Esophagus muscularis mucosa (tissue), 4 donors: Measurements from ENCODE around the gene ALDH1L2. TPM values are rescaled to one million over a fixed set of nuclear protein-coding genes. Genes with fewer than 3 reads are reported as not detected.

Experiments
- DNase-seq: peaks from one replicate; pipeline ENCODE4 v3.0.0-alpha.2; 2017; ENCODE audit errors: extremely low spot score
- H3K27ac ChIP-seq, 4 donors: fragments of 200-600 bp; sonication (generic); replicated peaks in 1 of 4; 1 replicate in 3 of 4; 2 replicates in 1 of 4; pipeline ENCODE4 v1.5.1; 2016 to 2019; ENCODE audit warnings: mild to moderate bottlenecking in 1 of 4
- H3K27me3 ChIP-seq, 4 donors: fragments of 200-600 bp; sonication (generic); one replicate each; pipeline versions ENCODE4 v1.5.1 to v1.6.0; 2016 to 2019
- H3K36me3 ChIP-seq, 4 donors: fragments of 200-600 bp; sonication (generic); one replicate each; pipeline ENCODE4 v1.5.1; 2016 to 2019
- H3K4me1 ChIP-seq, 4 donors: fragments of 200-600 bp; sonication (generic); one replicate each; pipeline ENCODE4 v1.5.1; 2016 to 2019
- H3K4me3 ChIP-seq, 4 donors: fragments of 200-600 bp; sonication (generic); 1 replicate in 2 of 4; 2 replicates in 2 of 4; pipeline ENCODE4 v1.5.1; 2016 to 2019; ENCODE audit warnings: mild to moderate bottlenecking in 4 of 4, moderate library complexity in 1 of 4
- H3K9me3 ChIP-seq, 4 donors: fragments of 200-600 bp; sonication (generic); 1 replicate in 3 of 4; 2 replicates in 1 of 4; pipeline ENCODE4 v1.5.1; 2016 to 2019
- EP300 ChIP-seq: sonication (generic); formaldehyde crosslinking; IDR thresholded peaks from one replicate; pipeline ENCODE4 v1.6.1; 2017; ENCODE audit warnings: antibody characterized with exemption
- POLR2A ChIP-seq: fragments of 450-650 bp; IDR thresholded peaks from one replicate; pipeline ENCODE4 v1.6.1; 2017; ENCODE audit warnings: antibody characterized with exemption, moderate library complexity, mild to moderate bottlenecking, low read depth
- POLR2AphosphoS5 ChIP-seq, 2 donors: sonication (generic); formaldehyde crosslinking; IDR thresholded peaks; one replicate each; pipeline ENCODE4 v1.6.1; 2017; ENCODE audit warnings: antibody characterized with exemption in 2 of 2
- WGBS: methylation state at CpG from one replicate; pipeline ENCODE4 v1.1.5; 2018; 5-methylcytosine and 5-hydroxymethylcytosine counted together
- intact Hi-C: fragments of 100-400 bp; cut with DNase I; formaldehyde crosslinking; loops from one replicate; pipeline ENCODE4 v1.15.1; 2023
- total RNA-seq, 4 donors: library from RNA; depleted of rRNA; stranded (reverse); fragments of >200 nt; gene quantifications; one replicate each; pipeline versions ENCODE4 v1.1.0 to v1.2.1, GENCODE V29; 2016
- TF ChIP-seq, protein P1 (sequence below), 3 experiments: fragments of 200-600 bp in 2 of 3; fragments of 450-650 bp in 1 of 3; sonication (generic) in 2 of 3; IDR thresholded peaks; one replicate each; pipeline ENCODE4 v1.5.1; 2017 to 2019; ENCODE audit warnings: antibody characterized with exemption in 3 of 3, mild to moderate bottlenecking in 2 of 3, moderate library complexity in 1 of 3

Gene ALDH1L2
- total RNA-seq, 4 donors from 2014 or later, result 2.3 to 10.4 (median 5.2) TPM

- TF ChIP-seq, protein P1, sequence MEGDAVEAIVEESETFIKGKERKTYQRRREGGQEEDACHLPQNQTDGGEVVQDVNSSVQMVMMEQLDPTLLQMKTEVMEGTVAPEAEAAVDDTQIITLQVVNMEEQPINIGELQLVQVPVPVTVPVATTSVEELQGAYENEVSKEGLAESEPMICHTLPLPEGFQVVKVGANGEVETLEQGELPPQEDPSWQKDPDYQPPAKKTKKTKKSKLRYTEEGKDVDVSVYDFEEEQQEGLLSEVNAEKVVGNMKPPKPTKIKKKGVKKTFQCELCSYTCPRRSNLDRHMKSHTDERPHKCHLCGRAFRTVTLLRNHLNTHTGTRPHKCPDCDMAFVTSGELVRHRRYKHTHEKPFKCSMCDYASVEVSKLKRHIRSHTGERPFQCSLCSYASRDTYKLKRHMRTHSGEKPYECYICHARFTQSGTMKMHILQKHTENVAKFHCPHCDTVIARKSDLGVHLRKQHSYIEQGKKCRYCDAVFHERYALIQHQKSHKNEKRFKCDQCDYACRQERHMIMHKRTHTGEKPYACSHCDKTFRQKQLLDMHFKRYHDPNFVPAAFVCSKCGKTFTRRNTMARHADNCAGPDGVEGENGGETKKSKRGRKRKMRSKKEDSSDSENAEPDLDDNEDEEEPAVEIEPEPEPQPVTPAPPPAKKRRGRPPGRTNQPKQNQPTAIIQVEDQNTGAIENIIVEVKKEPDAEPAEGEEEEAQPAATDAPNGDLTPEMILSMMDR (IDR thresholded peaks at IDR 0.05), result no peak
- TF ChIP-seq EP300 (no peak), POLR2AphosphoS5 (IDR thresholded peaks at IDR 0.05) (no peak), POLR2A (no peak)
- no peak overlapping the region for H3K27ac ChIP-seq
- no peak for DNase-seq
- intact Hi-C loops, result no loop called here
- WGBS, result 99% methylated on average over 3 of the region's 3 CpGs
- H3K36me3 ChIP-seq, result peaks cover 0 to 19% (median 0%) of the 10 kb centered on the region in 4 donors
- no peak overlapping the region for H3K4me3 ChIP-seq
- H3K9me3 ChIP-seq, result no peaks in the 10 kb centered on the region
- no peaks in the 10 kb centered on the region for H3K4me1 ChIP-seq
- no peaks in the 10 kb centered on the region for H3K27me3 ChIP-seq
Observed at GRCh38 chr12:105071981-105072380, 12.3 kb downstream of the ALDH1L2 start.

DNA sequence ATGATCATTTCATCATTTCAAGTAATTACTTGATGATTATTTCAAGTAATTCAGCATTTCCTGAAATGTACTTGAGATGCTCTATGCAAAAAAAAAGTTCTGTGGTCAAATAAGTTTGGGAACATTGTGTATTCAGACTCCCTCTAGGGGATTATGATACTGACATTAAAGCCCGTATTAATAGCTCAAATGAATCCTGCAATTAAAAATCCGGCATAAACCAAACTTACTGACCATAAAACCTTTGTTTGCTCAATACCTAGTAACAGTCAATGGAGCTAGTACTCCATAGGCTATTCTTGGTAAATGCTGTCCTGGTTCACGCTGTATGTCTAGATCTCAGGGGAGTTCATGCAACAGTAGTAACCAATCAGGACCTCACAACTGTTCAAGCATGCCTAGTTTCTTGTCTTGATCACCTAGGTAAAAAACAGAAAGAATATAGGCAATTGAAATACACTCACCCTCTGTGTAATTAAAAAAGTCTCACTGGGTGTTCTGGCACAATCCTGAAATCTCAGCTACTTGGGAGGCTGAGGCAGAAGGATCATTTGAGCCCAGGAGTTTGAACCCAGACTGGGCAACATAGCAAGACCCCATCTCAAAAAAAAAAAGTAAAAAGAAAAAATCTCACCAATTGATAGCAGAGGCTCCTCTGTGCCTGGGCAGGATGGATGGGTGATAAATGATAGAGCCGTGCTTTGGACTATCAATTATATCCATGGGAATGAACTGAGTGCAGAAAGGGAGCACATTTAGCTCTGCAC, 14.1 kb downstream of the ALDH1L2 start:
- peaks cover 0 to 33% (median 10%) of the 10 kb centered on the region in 4 donors for H3K36me3 ChIP-seq
- no peaks in the 10 kb centered on the region for H3K4me1 ChIP-seq
- intact Hi-C loops, result no loop called here
- H3K27me3 ChIP-seq, result no peaks in the 10 kb centered on the region
- 63% methylated on average over 4 of the region's 4 CpGs for WGBS
- no peak overlapping the region for H3K27ac ChIP-seq
- no peaks in the 10 kb centered on the region for H3K9me3 ChIP-seq
- no peak overlapping the region for H3K4me3 ChIP-seq
- no peak for TF ChIP-seq POLR2A
- TF ChIP-seq, protein P1 (IDR thresholded peaks at IDR 0.05), result no peak
- TF ChIP-seq POLR2AphosphoS5 (IDR thresholded peaks at IDR 0.05), result no peak
- TF ChIP-seq EP300, result no peak
- DNase-seq, result no peak

GRCh38 chr12:105067511-105068031, 16.7 kb downstream of the ALDH1L2 start:
- Histone ChIP-seq H3K4me1 (no peaks in the 10 kb centered on the region), H3K36me3 (peaks cover 0 to 48% (median 12%) of the 10 kb centered on the region in 4 donors), H3K27ac (no peak overlapping the region), H3K27me3 (no peaks in the 10 kb centered on the region), H3K4me3 (no peak overlapping the region), H3K9me3 (no peaks in the 10 kb centered on the region)
- intact Hi-C loops, result no loop called here
- 32% methylated on average over 6 of the region's 6 CpGs for WGBS
- no peak for DNase-seq
- TF ChIP-seq POLR2AphosphoS5 (IDR thresholded peaks at IDR 0.05), result no peak

GRCh38 chr12:105064564-105065178, 19.6 kb downstream of the ALDH1L2 start:
- no peak overlapping the region for H3K27ac ChIP-seq
- TF ChIP-seq, protein P1 (IDR thresholded peaks at IDR 0.05), result no peak
- TF ChIP-seq POLR2AphosphoS5 (IDR thresholded peaks at IDR 0.05) (no peak), POLR2A (no peak), EP300 (no peak)
- no peaks in the 10 kb centered on the region for H3K9me3 ChIP-seq

DNA sequence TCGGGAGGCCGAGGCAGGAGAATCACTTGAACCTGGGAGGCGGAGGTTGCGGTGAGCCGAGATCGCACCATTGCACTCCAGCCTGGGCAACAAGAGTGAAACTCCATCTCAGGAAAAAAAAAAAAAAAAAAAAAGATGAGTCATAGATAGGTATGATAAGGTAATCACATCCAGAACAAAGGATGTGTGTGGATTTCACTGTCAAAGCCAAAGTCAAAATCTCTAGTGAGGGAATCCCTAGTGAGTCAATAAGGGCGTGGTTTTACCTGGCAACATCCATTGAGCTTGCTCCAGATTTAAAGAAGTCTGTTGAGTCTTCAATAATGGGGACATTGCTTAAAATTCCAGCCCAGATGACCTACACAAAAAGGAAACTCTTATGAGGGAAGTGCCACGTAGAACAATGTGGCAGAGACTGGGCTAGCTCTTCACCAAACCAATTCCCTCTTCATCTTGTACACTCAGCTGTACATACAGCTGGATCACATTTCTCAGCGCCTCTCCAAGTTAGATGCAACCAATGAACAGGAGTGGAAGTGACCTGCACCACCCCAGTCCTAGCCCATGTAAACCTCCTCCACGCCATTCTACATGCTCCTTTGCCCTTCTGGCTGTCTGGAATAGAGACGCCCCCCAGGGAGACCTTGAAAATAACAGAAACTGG, 23.4 kb downstream of the ALDH1L2 start:
- intact Hi-C loops, result no loop called here
- H3K36me3 ChIP-seq, result peaks cover 4 to 80% (median 19%) of the 10 kb centered on the region in 4 donors
- peaks cover 0 to 5% (median under 1%) of the 10 kb centered on the region in 4 donors for H3K9me3 ChIP-seq
- WGBS, result 93% methylated on average over 7 of the region's 11 CpGs
- H3K27me3 ChIP-seq, result no peaks in the 10 kb centered on the region
- no peak overlapping the region for H3K4me3 ChIP-seq
- DNase-seq, result no peak
- TF ChIP-seq, protein P1 (IDR thresholded peaks at IDR 0.05), result no peak
- no peak for TF ChIP-seq POLR2A
- TF ChIP-seq EP300, result no peak
- TF ChIP-seq POLR2AphosphoS5 (IDR thresholded peaks at IDR 0.05), result no peak
- no peak overlapping the region for H3K27ac ChIP-seq
- no peaks in the 10 kb centered on the region for H3K4me1 ChIP-seq

More at GRCh38 chr12:105064564-105065178, 19.6 kb downstream of the ALDH1L2 start:
- intact Hi-C loops, result no loop called here
- WGBS, result 87% methylated on average over 7 of the region's 7 CpGs
- Histone ChIP-seq H3K27me3 (no peaks in the 10 kb centered on the region), H3K4me3 (no peak overlapping the region), H3K4me1 (no peaks in the 10 kb centered on the region), H3K36me3 (peaks cover 0 to 66% (median 20%) of the 10 kb centered on the region in 4 donors)
- no peak for DNase-seq
